A673 (cell line): Measurements from ENCODE around the gene GAGE12J. TPM values are rescaled to one million over a fixed set of nuclear protein-coding genes. Genes with fewer than 3 reads are reported as not detected.
"Not testable (repeated sequence)": the region's sequence is repeated elsewhere in the genome, so short reads cannot be mapped to it uniquely, and the experiment has no call there.

Experiments used
- BruUV-seq: library from RNA; stranded (reverse); fragments of 400-500 nt; replicated peaks from 2 replicates; lab custom pipeline; 2021; lab: Mats Ljungman, UMichigan
- CTCF ChIA-PET: fragments of 300-600 bp; sonication (Branson Sonifier 250); formaldehyde crosslinking; loops from one replicate; lab custom pipeline; 2022; ENCODE audit warnings: antibody characterized with exemption; lab: Charles Lee
- POLR2A ChIA-PET: fragments of 300-600 bp; sonication (Branson Sonifier 250); formaldehyde crosslinking; loops from one replicate; lab custom pipeline; 2022; ENCODE audit warnings: antibody characterized with exemption; ENCODE audit not compliant: low non-redundant PET; lab: Charles Lee
- DNase-seq: peaks from one replicate; pipeline ENCODE4 v3.0.0-alpha.2; 2015; ENCODE audit warnings: low spot score
- H3K27ac ChIP-seq: fragments of 200-600 bp; sonication (generic); 2 replicates; pipeline ENCODE4 v1.5.1; 2016; ENCODE audit warnings: mixed run types, low read depth, mild to moderate bottlenecking, mixed read lengths, antibody characterized with exemption, low read length; ENCODE audit not compliant: poor library complexity, severe bottlenecking
- H3K27me3 ChIP-seq: fragments of 200-600 bp; sonication (generic); replicated peaks from 2 replicates; pipeline ENCODE4 v1.6.1; 2017; ENCODE audit warnings: mixed run types, low read depth, mild to moderate bottlenecking, mixed read lengths, antibody characterized with exemption, low read length; ENCODE audit not compliant: insufficient read depth, poor library complexity
- H3K36me3 ChIP-seq: fragments of 200-600 bp; sonication (generic); 2 replicates; pipeline ENCODE4 v1.6.1; 2016; ENCODE audit warnings: mixed run types, mild to moderate bottlenecking, mixed read lengths, antibody characterized with exemption, low read length; ENCODE audit not compliant: insufficient read depth, poor library complexity, severe bottlenecking
- H3K4me1 ChIP-seq: fragments of 200-600 bp; sonication (generic); 2 replicates; pipeline ENCODE4 v1.6.1; 2017; ENCODE audit warnings: mixed run types, mild to moderate bottlenecking, mixed read lengths, antibody characterized with exemption, low read length; ENCODE audit not compliant: insufficient read depth, poor library complexity, severe bottlenecking
- H3K4me3 ChIP-seq: fragments of 200-600 bp; sonication (generic); 2 replicates; pipeline ENCODE4 v1.5.1; 2016; ENCODE audit warnings: low read depth, mixed run types, mild to moderate bottlenecking, mixed read lengths, low read length; ENCODE audit not compliant: poor library complexity, severe bottlenecking
- H3K9me3 ChIP-seq: fragments of 200-600 bp; sonication (generic); 2 replicates; pipeline ENCODE4 v1.6.1; 2016; ENCODE audit warnings: mixed run types, low read depth, mild to moderate bottlenecking, mixed read lengths, antibody characterized with exemption, low read length; ENCODE audit not compliant: poor library complexity, severe bottlenecking
- intact Hi-C: fragments of 100-400 bp; cut with micrococcal nuclease; formaldehyde crosslinking; loops from one replicate; pipeline ENCODE4 v1.10.0; 2022; ENCODE audit not compliant: unreplicated experiment
- total RNA-seq: library from RNA; stranded (reverse); gene quantifications from 2 replicates; pipeline ENCODE4 v1.2.3, GENCODE V29; 2021

GAGE12J gene
- total RNA-seq, 1 experiment from 2014 or later = not detected

- intact Hi-C loops, H3K27me3 ChIP-seq, BruUV-seq, POLR2A ChIA-PET, H3K4me1 ChIP-seq, CTCF ChIA-PET, H3K27ac ChIP-seq, H3K36me3 ChIP-seq, H3K9me3 ChIP-seq, DNase-seq, H3K4me3 ChIP-seq: not testable (repeated sequence)
Observed at GRCh38 chrX:49344496-49345175, 22.8 kb downstream of the GAGE12J start.

GRCh38 chrX:49345402-49345801 is 23.6 kb downstream of the GAGE12J start:
- not testable (repeated sequence) for BruUV-seq

GRCh38 chrX:49346150-49346549 is 24.3 kb downstream of the GAGE12J start:
- POLR2A ChIA-PET, H3K27ac ChIP-seq, BruUV-seq, CTCF ChIA-PET, intact Hi-C loops, H3K9me3 ChIP-seq, H3K4me3 ChIP-seq, H3K36me3 ChIP-seq, DNase-seq, H3K4me1 ChIP-seq, H3K27me3 ChIP-seq: not testable (repeated sequence)

More at GRCh38 chrX:49345402-49345801, 23.6 kb downstream of the GAGE12J start:
- H3K36me3 ChIP-seq, H3K27me3 ChIP-seq, H3K4me3 ChIP-seq, H3K27ac ChIP-seq, intact Hi-C loops, H3K9me3 ChIP-seq, CTCF ChIA-PET, POLR2A ChIA-PET, DNase-seq, H3K4me1 ChIP-seq: not testable (repeated sequence)

Other genes with a start within 250 kb of the GAGE12J start
- gene PRAF2, start 248.0 kb upstream of the GAGE12J start, total RNA-seq = 21.3 and 24.3 TPM in 2 replicates
- 31.8 and 40.5 TPM in 2 replicates for gene WDR45, start 242.2 kb upstream of the GAGE12J start, total RNA-seq
- 24.9 and 29.1 TPM in 2 replicates for gene GPKOW, start 198.3 kb upstream of the GAGE12J start, total RNA-seq
- gene MAGIX, start 159.3 kb upstream of the GAGE12J start, total RNA-seq = 1.1 and 1.5 TPM in 2 replicates
- gene PLP2, start 150.1 kb upstream of the GAGE12J start, total RNA-seq = 70.0 and 87.5 TPM in 2 replicates
- 4.8 and 6.7 TPM in 2 replicates for gene PRICKLE3, start 135.7 kb upstream of the GAGE12J start, total RNA-seq
- 14.6 and 16.3 TPM in 2 replicates for gene SYP, start 121.8 kb upstream of the GAGE12J start, total RNA-seq
- not detected in 2 replicates for gene CACNA1F, start 88.7 kb upstream of the GAGE12J start, total RNA-seq
- gene CCDC22, start 86.6 kb upstream of the GAGE12J start, total RNA-seq = 18.9 and 20.5 TPM in 2 replicates
- 0.20 TPM in 1 of 2 replicates, not detected in the other for gene FOXP3, start 57.3 kb upstream of the GAGE12J start, total RNA-seq
- 11.4 and 12.3 TPM in 2 replicates for gene PPP1R3F, start 52.2 kb upstream of the GAGE12J start, total RNA-seq
- gene GAGE10, start 18.4 kb upstream of the GAGE12J start, total RNA-seq = not detected in 2 replicates
- not detected in 2 replicates for gene GAGE13, start 9.5 kb downstream of the GAGE12J start, total RNA-seq
- gene GAGE12C, start 210.1 kb downstream of the GAGE12J start, total RNA-seq = not detected in 2 replicates
- gene GAGE12D, start 219.7 kb downstream of the GAGE12J start, total RNA-seq = not detected in 2 replicates
- not detected in 2 replicates for gene GAGE12E, start 229.3 kb downstream of the GAGE12J start, total RNA-seq
- not detected in 2 replicates for gene GAGE12F, start 238.8 kb downstream of the GAGE12J start, total RNA-seq
- gene GAGE12G, start 248.4 kb downstream of the GAGE12J start, total RNA-seq = not detected in 2 replicates